DND-41 (cell line): ENCODE results near the gene ZC3H7B.

ENCODE experiments used
- ATAC-seq: fragments of 200-7000 bp; cut with Tn5 transposase; 3 replicates; pipeline ENCODE4 v1.9.1; 2021; ENCODE audit warnings: low read depth; ENCODE audit not compliant: insufficient read depth
- DNase-seq: peaks from one replicate; pipeline ENCODE4 v3.0.0-alpha.2; 2020
- H2AFZ ChIP-seq: 2 replicates; pipeline ENCODE4 v1.6.0; 2012; ENCODE audit warnings: low read depth, low read length
- H3K27ac ChIP-seq: 2 replicates; pipeline ENCODE4 v1.5.1; 2012; ENCODE audit warnings: low read length, inconsistent platforms
- H3K27me3 ChIP-seq: fragments of 200-600 bp; sonication (generic); 2 replicates; pipeline ENCODE4 v1.6.0; 2012; ENCODE audit warnings: low read length, mild to moderate bottlenecking, inconsistent platforms; ENCODE audit not compliant: insufficient read depth, poor library complexity
- H3K36me3 ChIP-seq: 2 replicates; pipeline ENCODE4 v1.5.1; 2012; ENCODE audit warnings: low read length, inconsistent platforms; ENCODE audit not compliant: insufficient read depth
- H3K4me1 ChIP-seq: 2 replicates; pipeline ENCODE4 v1.5.1; 2012; ENCODE audit warnings: mild to moderate bottlenecking, low read length; ENCODE audit not compliant: insufficient read depth
- H3K4me2 ChIP-seq: 2 replicates; pipeline ENCODE4 v1.6.0; 2012; ENCODE audit warnings: mild to moderate bottlenecking, moderate library complexity, low read length, inconsistent platforms; ENCODE audit not compliant: insufficient read depth
- H3K4me3 ChIP-seq, 2 experiments: fragments of 200-600 bp in 1 of 2; shearing (Covaris generic) in 1 of 2; 2 replicates each; pipeline ENCODE4 v1.5.1; 2012 to 2016; ENCODE audit warnings: inconsistent platforms in 2 of 2, low read length in 2 of 2, mild to moderate bottlenecking in 2 of 2, low read depth in 1 of 2, moderate library complexity in 1 of 2
- H3K79me2 ChIP-seq: 2 replicates; pipeline ENCODE4 v1.6.0; 2012; ENCODE audit warnings: low read length, inconsistent platforms; ENCODE audit not compliant: insufficient read depth
- H3K9ac ChIP-seq: 2 replicates; pipeline ENCODE4 v1.6.0; 2012; ENCODE audit warnings: low read depth, mild to moderate bottlenecking, inconsistent platforms, low read length, moderate library complexity
- H3K9me3 ChIP-seq: 2 replicates; pipeline ENCODE4 v1.5.1; 2012; ENCODE audit warnings: low read length, moderate library complexity, mild to moderate bottlenecking, inconsistent platforms; ENCODE audit not compliant: insufficient read depth, severe bottlenecking
- H4K20me1 ChIP-seq: 2 replicates; pipeline ENCODE4 v1.6.0; 2012; ENCODE audit warnings: low read length; ENCODE audit not compliant: insufficient read depth
- EZH2 ChIP-seq: IDR thresholded peaks from 3 replicates; pipeline ENCODE4 v1.6.1; 2012; ENCODE audit warnings: borderline replicate concordance, low read depth, mild to moderate bottlenecking, moderate library complexity, low read length, inconsistent platforms; ENCODE audit not compliant: severe bottlenecking
- TF ChIP-seq, protein P1 (sequence below): IDR thresholded peaks from 2 replicates; pipeline ENCODE4 v1.5.1; 2012; ENCODE audit warnings: borderline replicate concordance, low read length, moderate library complexity, mild to moderate bottlenecking; ENCODE audit not compliant: poor library complexity, severe bottlenecking; ENCODE audit errors: extremely low read depth

ZC3H7B gene

DNA sequence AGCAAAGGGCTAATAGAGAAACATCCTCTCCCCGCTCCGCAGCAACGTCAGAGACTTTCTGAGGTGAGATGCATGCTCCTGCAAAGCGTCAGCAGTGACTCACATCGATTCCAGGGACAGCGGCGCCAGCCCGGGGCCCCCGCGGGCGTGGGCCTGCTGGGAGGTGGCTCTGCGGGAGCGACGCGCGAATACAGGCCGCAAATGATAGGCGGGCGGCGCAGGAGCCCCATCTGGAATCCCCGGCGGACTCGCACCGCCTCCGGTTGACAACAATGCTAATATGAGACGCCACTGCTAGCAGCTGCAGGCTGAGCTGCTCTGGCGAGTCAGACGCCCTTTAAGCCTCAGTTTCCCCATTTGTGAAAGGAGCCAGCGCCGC, 15.9 kb upstream of the ZC3H7B start:
- Histone ChIP-seq H3K79me2 (peaks cover 56% of the 10 kb centered on the region), H3K27me3 (no peaks in the 10 kb centered on the region), H3K4me1 (peaks cover 40% of the 10 kb centered on the region)

DNA sequence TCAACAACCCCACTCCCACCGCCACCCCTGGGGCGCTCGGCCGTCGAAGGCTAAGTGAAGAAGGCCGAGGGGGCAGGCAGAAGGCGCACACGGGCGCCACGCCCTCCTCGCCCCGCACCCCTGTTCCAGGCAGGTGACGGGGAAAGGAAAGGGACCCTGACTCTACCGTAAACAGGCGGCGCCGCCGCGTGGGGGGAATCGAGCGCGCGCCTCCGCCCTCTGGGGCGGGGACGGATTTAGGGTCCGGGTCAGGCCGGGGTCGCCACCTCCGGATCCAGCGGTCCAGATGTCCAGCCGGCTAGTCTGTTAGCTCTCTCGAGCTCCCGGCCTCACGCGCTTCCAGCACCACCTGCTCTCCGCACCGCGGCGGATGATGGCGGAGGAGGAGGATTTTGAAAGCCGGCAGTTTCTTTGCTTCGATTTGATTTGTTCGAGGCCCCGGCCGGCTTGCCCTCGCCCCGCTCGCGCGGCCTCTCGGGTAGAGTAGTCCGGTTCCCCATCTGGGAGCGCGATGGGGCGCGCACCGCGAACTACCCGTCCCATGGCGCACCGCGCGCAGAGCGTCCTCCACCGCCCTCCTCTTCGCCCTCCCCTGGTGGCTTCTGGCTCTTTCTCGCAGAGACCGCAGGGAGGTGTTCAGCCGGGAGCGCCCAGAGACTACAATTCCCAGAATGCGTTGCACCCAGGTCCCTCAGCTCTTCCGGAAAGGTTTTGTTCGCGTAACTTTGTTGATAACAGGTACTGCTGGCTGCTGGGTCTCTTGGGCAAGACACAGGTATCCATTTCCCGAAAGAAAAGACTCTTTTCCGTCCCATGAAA, 15.3 kb upstream of the ZC3H7B start, which contains the start of gene RANGAP1:
Gene RANGAP1 (minus strand): TSS at position 368 of the 819 bp plus-strand sequence. CDS start 5,143 bp downstream, outside the sequence.
- peak within 1 kb of the TSS; percentile 90 for H3K27ac ChIP-seq
- H3K4me2 ChIP-seq, result peak within 1 kb of the TSS; percentile 85
- ATAC-seq (peak; percentile 96), DNase-seq (peak; percentile 99)
- no peaks in the 10 kb centered on the region for H3K27me3 ChIP-seq
- H3K79me2 ChIP-seq, result peaks cover 50% of the 10 kb centered on the region
- H3K9ac ChIP-seq, result peak within 1 kb of the TSS; percentile 94
- peaks cover 42% of the 10 kb centered on the region for H3K36me3 ChIP-seq
- TF ChIP-seq, protein P1, sequence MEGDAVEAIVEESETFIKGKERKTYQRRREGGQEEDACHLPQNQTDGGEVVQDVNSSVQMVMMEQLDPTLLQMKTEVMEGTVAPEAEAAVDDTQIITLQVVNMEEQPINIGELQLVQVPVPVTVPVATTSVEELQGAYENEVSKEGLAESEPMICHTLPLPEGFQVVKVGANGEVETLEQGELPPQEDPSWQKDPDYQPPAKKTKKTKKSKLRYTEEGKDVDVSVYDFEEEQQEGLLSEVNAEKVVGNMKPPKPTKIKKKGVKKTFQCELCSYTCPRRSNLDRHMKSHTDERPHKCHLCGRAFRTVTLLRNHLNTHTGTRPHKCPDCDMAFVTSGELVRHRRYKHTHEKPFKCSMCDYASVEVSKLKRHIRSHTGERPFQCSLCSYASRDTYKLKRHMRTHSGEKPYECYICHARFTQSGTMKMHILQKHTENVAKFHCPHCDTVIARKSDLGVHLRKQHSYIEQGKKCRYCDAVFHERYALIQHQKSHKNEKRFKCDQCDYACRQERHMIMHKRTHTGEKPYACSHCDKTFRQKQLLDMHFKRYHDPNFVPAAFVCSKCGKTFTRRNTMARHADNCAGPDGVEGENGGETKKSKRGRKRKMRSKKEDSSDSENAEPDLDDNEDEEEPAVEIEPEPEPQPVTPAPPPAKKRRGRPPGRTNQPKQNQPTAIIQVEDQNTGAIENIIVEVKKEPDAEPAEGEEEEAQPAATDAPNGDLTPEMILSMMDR, result peak; percentile 42
- TF ChIP-seq EZH2, result no peak
- peak within 1 kb of the TSS; percentile 92 for H2AFZ ChIP-seq
- peaks cover 40% of the 10 kb centered on the region for H3K4me1 ChIP-seq
- peaks cover 18% of the 10 kb centered on the region for H4K20me1 ChIP-seq
- H3K9me3 ChIP-seq, result no peaks in the 10 kb centered on the region
- H3K4me3 ChIP-seq, result peak within 1 kb of the TSS; percentile 87 to 97

More for the DNA sequence above, 15.9 kb upstream of the ZC3H7B start:
- H4K20me1 ChIP-seq, result peaks cover 24% of the 10 kb centered on the region
- DNase-seq (peak; percentile 69), ATAC-seq (peak; percentile 20)
- H3K9ac ChIP-seq, result peak overlapping the region; percentile 94
- TF ChIP-seq EZH2, result no peak
- TF ChIP-seq, protein P1, result no peak
- peak overlapping the region; percentile 87 to 97 for H3K4me3 ChIP-seq
- peaks cover 48% of the 10 kb centered on the region for H3K36me3 ChIP-seq
- peak overlapping the region; percentile 85 for H3K4me2 ChIP-seq
- H2AFZ ChIP-seq, result peak overlapping the region; percentile 88
- no peaks in the 10 kb centered on the region for H3K9me3 ChIP-seq
- H3K27ac ChIP-seq, result peak overlapping the region; percentile 85

DNA sequence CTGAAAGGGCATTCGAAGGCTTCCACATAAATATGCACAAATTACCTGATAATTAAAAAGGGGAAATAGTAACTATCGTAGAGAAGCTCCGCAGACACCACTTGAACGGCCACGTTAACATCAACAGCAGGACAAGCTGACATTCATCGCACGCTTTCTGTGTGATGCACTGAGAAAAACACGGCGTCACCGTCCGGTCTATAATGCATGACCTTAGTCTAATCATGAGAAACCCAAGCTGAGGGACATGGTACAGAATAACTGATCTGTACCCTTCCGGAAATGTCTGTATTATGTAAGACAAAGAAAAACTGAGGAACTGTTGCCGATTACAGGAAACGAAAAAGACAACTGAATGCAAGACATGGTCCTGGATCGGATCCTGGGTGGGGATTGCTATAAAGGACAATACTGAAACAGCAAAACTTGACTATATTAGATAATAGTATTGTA, 14.7 kb upstream of the ZC3H7B start:
- ATAC-seq, result peak; percentile 6
- peaks cover 35% of the 10 kb centered on the region for H3K4me1 ChIP-seq

More for the DNA sequence above, 14.7 kb upstream of the ZC3H7B start:
- Histone ChIP-seq H3K27ac (peak overlapping the region; percentile 90), H3K4me3 (peak overlapping the region; percentile 41 to 80), H3K9me3 (no peaks in the 10 kb centered on the region), H3K27me3 (no peaks in the 10 kb centered on the region), H3K9ac (peak overlapping the region; percentile 58), H3K4me2 (peak overlapping the region; percentile 83), H3K36me3 (peaks cover 36% of the 10 kb centered on the region), H4K20me1 (peaks cover 11% of the 10 kb centered on the region; the same call in 1 of the 2 replicates), H3K79me2 (peaks cover 43% of the 10 kb centered on the region), H2AFZ (peak overlapping the region; percentile 92)
- TF ChIP-seq, protein P1, result no peak
- no peak for TF ChIP-seq EZH2
- DNase-seq, result no peak
